SIG-M5 (cell line): ENCODE measurements around the gene GPR33.
"Not testable (repeated sequence)": the region's sequence is repeated elsewhere in the genome, so short reads cannot be mapped to it uniquely, and the experiment has no call there.

ENCODE experiments used
- DNase-seq: peaks from one replicate; lab custom pipeline; 2025; lab: John Stamatoyannopoulos, UW

GPR33 gene

GRCh38 chr14:31461545-31461944 is 26.3 kb downstream of the GPR33 start:
- DNase-seq, result no peak

- DNase-seq, result no peak
Observed at GRCh38 chr14:31457665-31458659, 29.9 kb downstream of the GPR33 start.

GRCh38 chr14:31456841-31457664 is 30.8 kb downstream of the GPR33 start, which contains the start of gene DTD2:
DTD2 (minus strand) TSS chr14:31457506; CDS start chr14:31457393, 113 bp downstream.
- DNase-seq, result no peak

DNA sequence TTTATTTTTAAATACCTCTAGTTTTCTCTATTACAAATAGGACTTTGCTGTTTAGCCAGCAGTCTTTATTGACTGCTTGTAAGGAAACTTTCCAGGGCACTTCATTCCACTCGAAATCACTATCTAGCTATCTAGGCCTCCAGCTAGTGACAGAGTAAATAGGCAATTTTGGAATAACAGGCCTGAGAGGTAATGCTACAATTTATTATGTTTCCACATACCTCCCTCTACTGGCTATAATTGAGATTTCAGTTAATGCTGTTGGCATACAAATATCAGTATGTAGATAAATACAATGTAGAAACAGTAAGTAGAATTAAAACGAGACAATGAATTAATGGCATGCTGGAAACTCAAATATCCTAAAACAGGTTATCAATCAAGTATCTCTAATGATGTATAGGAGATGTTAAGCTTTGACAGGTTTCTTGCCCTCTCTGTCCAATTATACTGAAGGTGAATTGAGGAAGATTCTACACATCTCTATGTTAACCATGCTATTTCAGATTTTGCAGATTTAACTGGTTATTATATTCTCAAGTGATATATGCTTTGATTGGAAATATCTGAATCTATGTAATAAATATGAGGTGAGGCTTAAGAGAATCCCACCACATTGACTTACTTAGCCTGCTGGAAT is 37.7 kb downstream of the GPR33 start:
- DNase-seq, result no peak

DNA sequence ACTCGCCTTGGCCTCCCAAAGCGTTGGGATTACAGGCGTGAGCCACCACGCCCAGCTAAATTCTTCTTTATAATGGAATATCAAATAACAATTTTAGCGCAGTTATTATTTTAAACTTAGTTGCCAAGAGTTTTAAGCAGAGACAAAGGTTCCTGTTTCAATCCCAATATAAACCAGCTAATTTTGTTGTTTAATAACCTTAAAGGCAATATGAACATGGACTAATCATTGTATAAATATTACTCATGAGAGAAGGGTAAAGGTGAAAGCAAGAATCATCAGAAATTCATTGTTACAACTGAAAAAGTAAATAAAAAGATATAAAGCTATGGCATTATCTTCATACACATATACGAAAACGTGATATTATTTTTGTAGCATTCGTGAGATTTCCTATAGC is 38.7 kb downstream of the GPR33 start:
- no peak for DNase-seq

GRCh38 chr14:31445703-31446102 is 42.1 kb downstream of the GPR33 start:
- DNase-seq, result no peak

DNA sequence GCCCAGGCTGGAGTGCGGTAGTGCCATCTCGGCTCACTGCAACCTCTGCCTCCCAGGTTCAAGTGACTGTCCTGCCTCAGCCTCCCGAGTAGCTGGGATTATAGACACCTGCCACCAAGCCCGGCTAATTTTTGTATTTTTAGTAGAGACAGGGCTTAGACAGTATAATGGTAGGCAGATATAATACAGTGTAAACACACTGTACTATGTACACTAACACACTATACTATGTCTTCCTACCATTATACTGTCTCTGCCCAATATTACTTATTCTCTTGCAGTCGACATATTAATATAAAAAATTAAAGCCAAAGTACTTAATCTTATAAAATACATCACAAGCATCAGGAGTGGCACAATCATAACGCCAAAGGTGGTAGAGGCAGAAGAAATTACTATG is 45.6 kb downstream of the GPR33 start:
- DNase-seq, result no peak

DNA sequence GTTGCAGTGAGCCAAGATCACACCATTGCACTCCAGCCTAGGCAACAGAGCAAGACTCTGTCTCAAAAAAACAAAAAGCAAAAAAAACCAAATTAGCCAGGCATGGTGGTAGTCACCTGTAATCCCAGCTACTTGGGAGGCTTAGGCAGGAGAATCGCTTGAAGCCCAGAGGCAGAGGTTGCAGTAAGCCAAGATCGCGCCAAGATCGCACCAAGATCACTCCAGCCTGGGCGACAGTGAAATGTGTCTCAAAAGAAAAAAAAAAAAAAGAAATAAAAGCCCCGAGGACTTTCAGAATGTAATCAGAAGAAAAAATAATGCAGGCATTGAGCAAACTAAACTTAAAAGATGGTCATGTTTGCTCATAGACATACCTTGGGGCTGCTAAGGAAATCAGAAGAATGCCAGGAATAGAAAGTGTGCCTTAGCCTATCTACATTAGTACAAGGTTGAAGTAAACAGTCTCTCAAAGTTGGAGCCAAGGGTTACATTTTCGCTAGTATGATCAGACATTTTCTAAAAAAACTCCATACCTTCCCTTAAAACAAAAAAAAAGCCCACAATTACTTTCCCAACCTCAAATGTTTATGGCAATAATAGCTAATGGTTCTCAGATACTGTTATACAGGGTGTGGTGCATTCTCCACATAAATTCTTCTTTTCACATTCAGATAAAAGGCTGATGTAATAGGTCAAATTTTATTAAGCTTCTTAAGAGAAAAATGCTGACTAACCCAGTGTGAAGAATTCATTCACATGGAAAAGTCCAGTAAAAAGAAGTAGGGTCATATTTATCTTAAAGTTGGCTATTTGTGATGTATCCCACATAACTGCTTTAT is 46.3 kb downstream of the GPR33 start:
- no peak for DNase-seq

GRCh38 chr14:31440280-31440679 is 47.6 kb downstream of the GPR33 start:
- DNase-seq, result no peak

GRCh38 chr14:31439561-31439960 is 48.3 kb downstream of the GPR33 start:
- no peak for DNase-seq

DNA sequence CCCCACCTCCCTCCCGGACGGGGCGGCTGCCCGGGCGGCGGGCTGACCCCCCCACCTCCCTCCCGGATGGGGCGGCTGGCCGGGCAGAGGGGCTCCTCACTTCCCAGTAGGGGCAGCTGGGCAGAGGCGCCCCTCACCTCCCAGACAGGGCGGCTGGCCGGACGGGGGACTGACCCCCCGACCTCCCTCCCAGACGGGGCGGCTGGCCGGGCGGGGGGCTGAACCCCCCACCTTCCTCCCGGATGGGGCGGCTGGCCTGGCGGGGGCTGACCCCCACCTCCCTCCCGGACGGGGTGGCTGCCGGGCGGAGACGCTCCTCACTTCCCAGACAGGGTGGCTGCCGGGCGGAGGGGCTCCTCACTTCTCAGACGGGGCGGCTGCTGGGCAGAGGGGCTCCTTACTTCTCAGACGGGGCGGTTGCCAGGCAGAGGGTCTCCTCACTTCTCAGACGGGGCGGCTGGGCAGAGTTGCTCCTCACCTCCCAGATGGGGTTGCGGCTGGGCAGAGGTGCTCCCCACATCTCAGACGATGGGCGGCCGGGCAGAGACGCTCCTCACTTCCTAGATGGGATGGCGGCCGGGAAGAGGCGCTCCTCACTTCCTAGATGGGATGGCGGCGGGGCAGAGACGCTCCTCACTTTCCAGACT is 50.7 kb downstream of the GPR33 start:
- not testable (repeated sequence) for DNase-seq

GRCh38 chr14:31435276-31435675 is 52.6 kb downstream of the GPR33 start:
- DNase-seq, result no peak
